Left hindlimb (tissue), 1 donor: ENCODE results near the gene POU2AF2.

ENCODE experiments used
- DNase-seq: peaks from one replicate; pipeline ENCODE4 v3.0.0-alpha.2; 2018

The POU2AF2 gene

GRCh38 chr11:111334532-111335502 is 89.3 kb downstream of the POU2AF2 start:
- DNase-seq = no peak

GRCh38 chr11:111335549-111335948 is 90.0 kb downstream of the POU2AF2 start:
- DNase-seq = no peak
